Smooth muscle cell (in vitro differentiated cells): ENCODE results near the gene DCAF5. TPM values are rescaled to one million over a fixed set of nuclear protein-coding genes. Genes with fewer than 3 reads are reported as not detected.

Source experiments
- polyA plus RNA-seq: library from polyadenylated mRNA; unstranded; fragments of >200 nt; fragmentation: Nextera tagmentation; extraction: Ambion mirVana; gene quantifications from 2 replicates; pipeline ENCODE4 v1.2.1, GENCODE V29; 2016
- small RNA-seq: library from RNA; depleted of rRNA; stranded (forward); fragments of <200 nt; gene quantifications from one replicate; pipeline ENCODE3, GENCODE V24; 2014
- total RNA-seq: library from RNA; depleted of rRNA; stranded (reverse); fragments of >200 nt; gene quantifications from 2 replicates; pipeline ENCODE4 v1.2.3, GENCODE V29; 2014

DCAF5 gene
- total and polyA plus RNA-seq, 2 experiments from 2014 or later, result 23.0 to 45.4 TPM

Small RNA genes lying within 50 kb of the gene (small RNA-seq; reads per million reads assigned to genes)
- not detected for gene RF00019
- gene RPS29P1, result not detected

Other genes with a start within 250 kb of the DCAF5 start
- 361 and 422 TPM in 2 replicates for gene ACTN1, start 173.8 kb downstream of the DCAF5 start, total RNA-seq
- 741 and 806 TPM in 2 replicates for gene ACTN1, start 173.8 kb downstream of the DCAF5 start, polyA plus RNA-seq
- 12.0 and 29.5 TPM in 2 replicates for gene EXD2, start 38.4 kb upstream of the DCAF5 start, total RNA-seq
- gene EXD2, start 38.4 kb upstream of the DCAF5 start, polyA plus RNA-seq, result 12.1 and 12.5 TPM in 2 replicates
- gene GALNT16, start 107.0 kb upstream of the DCAF5 start, total RNA-seq, result 0.04 and 4.7 TPM in 2 replicates
- gene GALNT16, start 107.0 kb upstream of the DCAF5 start, polyA plus RNA-seq, result 0.54 and 0.58 TPM in 2 replicates
- gene ERH, start 245.2 kb upstream of the DCAF5 start, total RNA-seq, result 109 and 118 TPM in 2 replicates
- gene ERH, start 245.2 kb upstream of the DCAF5 start, polyA plus RNA-seq, result 184 and 208 TPM in 2 replicates
- gene SLC39A9, start 245.6 kb upstream of the DCAF5 start, total RNA-seq, result 106 and 110 TPM in 2 replicates
- 39.9 and 42.8 TPM in 2 replicates for gene SLC39A9, start 245.6 kb upstream of the DCAF5 start, polyA plus RNA-seq